Muscle of leg (tissue), 11 donors: ENCODE results near the gene RAD21L1. TPM values are rescaled to one million over a fixed set of nuclear protein-coding genes. Genes with fewer than 3 reads are reported as not detected.

Experiments
- DNase-seq: peaks from one replicate; pipeline ENCODE4 v3.0.0; 2013
- H3K27ac ChIP-seq: one replicate; pipeline ENCODE4 v1.5.1; 2013; ENCODE audit warnings: mild to moderate bottlenecking, low read length, control low read depth
- H3K27me3 ChIP-seq: one replicate; pipeline ENCODE4 v1.6.1; 2013; ENCODE audit warnings: low read length; ENCODE audit not compliant: control insufficient read depth, insufficient read depth
- H3K36me3 ChIP-seq: one replicate; pipeline ENCODE4 v1.6.1; 2013; ENCODE audit warnings: low read length; ENCODE audit not compliant: control insufficient read depth, insufficient read depth
- H3K4me1 ChIP-seq: one replicate; pipeline ENCODE4 v1.6.1; 2013; ENCODE audit warnings: low read length; ENCODE audit not compliant: control insufficient read depth, insufficient read depth
- H3K4me3 ChIP-seq: one replicate; pipeline ENCODE4 v1.5.1; 2013; ENCODE audit warnings: low read length, control low read depth
- H3K9me3 ChIP-seq: replicated peaks from 2 replicates; pipeline ENCODE4 v1.6.1; 2013; ENCODE audit warnings: low read depth, low read length; ENCODE audit not compliant: control insufficient read depth
- WGBS: methylation state at CpG from one replicate; pipeline ENCODE4 v1.1.5; 2013; ENCODE audit warnings: missing lambda C conversion rate; ENCODE audit not compliant: insufficient coverage; 5-methylcytosine and 5-hydroxymethylcytosine counted together
- polyA plus RNA-seq, 8 donors: library from polyadenylated mRNA; unstranded; fragments of 120-200 nt; gene quantifications; one replicate each; pipeline versions ENCODE4 v1.2.1 to v1.2.3, GENCODE V29; 2013; ENCODE audit warnings: inconsistent platforms in 1 of 8, low replicate concordance in 1 of 8; ENCODE audit not compliant: insufficient read length in 8 of 8, insufficient read depth in 1 of 8
- total RNA-seq: library from RNA; stranded (reverse); fragments of 120-200 nt; gene quantifications from one replicate; pipeline ENCODE4 v1.2.4, GENCODE V29; 2013

The RAD21L1 gene
- total and polyA plus RNA-seq, 9 donors, result not detected

DNA sequence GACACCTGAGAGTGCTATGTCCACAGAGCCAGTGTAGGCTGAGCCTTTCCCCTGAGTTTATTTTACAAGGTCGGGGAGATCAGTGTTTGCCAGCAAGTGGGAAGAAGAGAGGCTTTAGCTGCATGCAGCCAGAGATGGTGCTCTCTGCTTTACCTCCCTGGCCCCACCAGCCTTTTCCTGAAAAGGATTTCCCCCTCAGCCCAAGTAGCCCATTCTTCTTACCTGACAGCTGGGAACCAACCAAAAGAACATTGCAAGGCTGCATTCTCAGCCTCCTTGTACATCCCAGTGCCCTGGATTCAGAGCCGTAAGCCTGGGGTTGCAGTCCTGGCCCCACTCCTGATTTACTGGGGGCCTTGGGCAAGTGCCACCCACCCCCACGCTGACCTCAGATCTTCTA lies 57.1 kb downstream of the RAD21L1 start:
- no peaks in the 10 kb centered on the region for H3K9me3 ChIP-seq
- WGBS, result 63% methylated on average over 2 of the region's 3 CpGs

DNA sequence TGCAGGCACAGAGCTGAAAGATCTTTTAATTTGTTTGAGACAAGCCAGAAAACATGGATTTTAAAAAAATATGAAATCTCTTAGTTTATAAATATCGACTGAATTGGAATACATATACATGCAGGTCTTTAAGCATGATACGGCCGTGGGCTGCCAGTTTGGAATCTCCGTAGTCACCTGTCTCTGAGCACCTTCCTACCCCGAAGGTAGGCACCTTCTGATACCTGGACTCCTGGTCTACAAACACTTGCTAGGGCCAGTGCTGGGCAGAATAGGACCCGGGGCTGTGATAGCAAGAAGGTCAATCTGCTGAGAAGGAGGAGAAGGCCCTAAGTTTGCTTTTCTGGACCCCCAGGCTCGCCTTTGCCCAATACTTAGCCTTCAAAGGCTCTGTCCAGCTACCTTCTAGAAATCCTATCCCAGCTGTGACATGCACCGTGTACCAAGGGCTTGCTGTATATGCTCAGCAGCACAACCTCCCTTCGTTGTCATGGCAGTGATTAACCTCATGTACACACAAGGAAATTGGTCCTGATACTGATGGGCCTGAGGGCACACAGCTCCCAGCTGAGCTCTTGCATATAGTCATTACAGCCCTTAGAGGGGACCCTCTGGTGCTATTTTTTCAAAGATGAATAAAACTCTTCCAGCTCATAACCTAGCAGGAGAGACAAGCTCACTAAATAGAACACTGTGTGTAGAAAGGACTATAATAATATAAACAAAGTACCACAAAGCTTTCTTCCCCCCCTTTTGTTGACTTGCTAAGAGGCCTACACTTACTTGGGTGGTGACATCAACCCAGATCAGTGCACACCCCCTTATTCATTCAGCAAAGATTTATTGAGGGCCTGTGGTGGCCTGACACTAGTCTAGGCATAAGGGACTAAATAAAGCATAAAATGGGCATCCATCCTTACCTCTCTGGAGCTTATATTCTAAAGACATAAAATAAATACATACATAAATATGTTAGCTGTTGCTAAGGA lies 58.0 kb downstream of the RAD21L1 start:
- Histone ChIP-seq H3K4me3 (no peak overlapping the region), H3K9me3 (no peaks in the 10 kb centered on the region), H3K4me1 (peaks cover 3% of the 10 kb centered on the region), H3K27me3 (no peaks in the 10 kb centered on the region), H3K27ac (no peak overlapping the region), H3K36me3 (no peaks in the 10 kb centered on the region)
- 84% methylated on average over 6 of the region's 9 CpGs for WGBS
- DNase-seq, result no peak

More for the DNA sequence above, 57.1 kb downstream of the RAD21L1 start:
- Histone ChIP-seq H3K27me3 (no peaks in the 10 kb centered on the region), H3K4me3 (no peak overlapping the region), H3K4me1 (peaks cover 3% of the 10 kb centered on the region), H3K27ac (no peak overlapping the region), H3K36me3 (no peaks in the 10 kb centered on the region)
- DNase-seq, result no peak

DNA sequence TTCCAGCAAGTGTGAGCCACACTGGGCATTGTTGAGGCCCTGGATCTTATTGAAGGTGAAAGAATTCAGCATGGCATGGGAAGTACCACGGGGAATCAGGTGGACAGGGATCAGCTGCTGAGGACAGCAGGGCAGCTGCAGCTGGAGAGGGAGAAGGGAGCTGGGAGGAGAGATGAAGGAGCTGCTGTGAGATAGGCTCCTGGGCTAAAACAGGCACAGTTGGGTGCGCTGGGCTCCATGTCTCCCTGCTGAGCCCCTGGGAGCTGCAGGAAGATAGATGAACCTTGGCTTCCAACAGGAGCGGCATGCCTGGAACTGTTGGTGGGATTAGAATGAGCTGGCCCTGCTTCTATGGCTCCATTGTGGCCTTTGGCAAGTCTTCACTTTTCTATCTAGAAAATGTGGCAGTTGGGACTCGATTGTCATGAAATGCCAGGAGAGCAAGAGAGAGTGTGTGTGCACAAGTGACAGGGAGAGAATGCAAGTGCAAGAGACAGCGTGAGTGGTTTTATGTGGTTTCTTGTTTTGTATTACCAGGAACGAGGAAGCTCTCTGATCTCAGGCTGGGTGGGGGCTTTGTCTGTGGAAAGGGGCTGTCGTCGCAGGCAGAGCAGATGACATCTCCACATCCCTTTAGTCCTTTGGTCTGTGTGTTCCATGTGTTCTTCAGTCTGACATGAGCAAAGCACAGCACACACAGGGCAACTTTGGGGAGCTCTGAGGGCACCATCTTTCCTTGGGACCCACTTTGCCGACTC lies 60.6 kb downstream of the RAD21L1 start:
- WGBS, result 59% methylated on average over 9 of the region's 9 CpGs

DNA sequence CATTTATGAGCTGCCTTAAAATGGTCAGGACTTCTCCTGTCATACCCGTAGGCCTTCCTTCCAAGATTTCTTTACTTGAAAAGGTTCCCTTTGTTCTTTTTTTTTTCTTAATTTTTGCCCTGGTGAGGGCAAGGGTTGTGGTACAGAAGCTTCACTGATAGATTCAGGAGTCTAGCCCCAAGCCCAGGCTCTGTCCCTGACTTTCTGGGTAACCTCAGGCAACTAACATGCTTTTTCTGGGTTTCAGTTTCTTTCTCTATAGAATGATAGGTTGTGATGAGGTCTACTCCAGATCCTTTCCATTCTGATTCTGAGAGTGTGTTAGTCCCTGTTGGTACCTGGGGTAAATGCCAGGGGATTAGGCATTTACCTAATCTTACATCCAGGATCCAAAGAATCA lies 61.5 kb downstream of the RAD21L1 start:
- WGBS, result no CpG with 5 or more reads among the region's 1 CpG
- H3K27ac ChIP-seq, result no peak overlapping the region
- H3K4me3 ChIP-seq, result no peak overlapping the region

More for the DNA sequence above, 60.6 kb downstream of the RAD21L1 start:
- Histone ChIP-seq H3K9me3 (no peaks in the 10 kb centered on the region), H3K4me3 (no peak overlapping the region), H3K4me1 (peaks cover 9% of the 10 kb centered on the region), H3K27me3 (no peaks in the 10 kb centered on the region), H3K27ac (no peak overlapping the region), H3K36me3 (no peaks in the 10 kb centered on the region)
- DNase-seq, result no peak

DNA sequence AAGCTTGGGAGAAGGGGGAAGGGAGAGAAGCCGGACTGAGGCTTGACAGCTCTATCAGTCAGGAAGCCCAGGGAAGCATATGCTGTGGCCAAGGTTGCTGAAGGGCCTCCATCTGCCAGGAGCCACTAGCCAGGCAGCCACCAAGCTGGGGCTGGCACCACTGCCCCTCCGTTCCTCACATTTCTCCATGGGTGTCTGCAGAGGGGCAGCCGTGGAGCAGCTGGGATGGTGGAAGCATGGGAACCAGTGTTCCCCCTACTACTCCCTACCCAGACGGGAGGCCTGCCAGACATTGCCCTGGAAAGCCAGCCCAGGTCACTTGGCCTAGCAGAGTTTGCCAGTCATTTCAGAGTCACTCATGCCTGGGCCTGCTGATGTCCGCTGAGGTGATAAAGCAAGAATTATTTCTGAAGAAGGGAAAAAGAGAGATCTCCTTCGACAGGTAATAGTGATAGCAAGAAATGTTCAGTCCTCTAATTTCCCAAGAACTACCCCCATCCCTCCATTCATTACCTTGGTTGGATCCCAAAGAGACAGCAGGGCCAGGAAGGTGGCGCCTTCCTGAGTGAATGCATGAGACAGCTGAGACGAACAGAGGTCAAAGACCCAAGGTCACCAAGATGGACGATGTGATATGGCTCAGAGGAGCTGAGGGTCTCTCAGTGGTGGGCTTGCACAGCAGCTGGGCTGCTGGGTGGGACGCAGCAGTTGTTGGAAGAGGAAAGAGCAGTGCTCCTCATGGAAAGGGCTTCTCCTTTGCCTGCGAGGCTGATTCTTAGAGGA lies 62.1 kb downstream of the RAD21L1 start:
- 74% methylated on average over 7 of the region's 11 CpGs for WGBS

More for the DNA sequence above, 61.5 kb downstream of the RAD21L1 start:
- no peaks in the 10 kb centered on the region for H3K9me3 ChIP-seq
- H3K36me3 ChIP-seq, result no peaks in the 10 kb centered on the region
- no peaks in the 10 kb centered on the region for H3K27me3 ChIP-seq
- DNase-seq, result no peak
- H3K4me1 ChIP-seq, result peaks cover 10% of the 10 kb centered on the region

DNA sequence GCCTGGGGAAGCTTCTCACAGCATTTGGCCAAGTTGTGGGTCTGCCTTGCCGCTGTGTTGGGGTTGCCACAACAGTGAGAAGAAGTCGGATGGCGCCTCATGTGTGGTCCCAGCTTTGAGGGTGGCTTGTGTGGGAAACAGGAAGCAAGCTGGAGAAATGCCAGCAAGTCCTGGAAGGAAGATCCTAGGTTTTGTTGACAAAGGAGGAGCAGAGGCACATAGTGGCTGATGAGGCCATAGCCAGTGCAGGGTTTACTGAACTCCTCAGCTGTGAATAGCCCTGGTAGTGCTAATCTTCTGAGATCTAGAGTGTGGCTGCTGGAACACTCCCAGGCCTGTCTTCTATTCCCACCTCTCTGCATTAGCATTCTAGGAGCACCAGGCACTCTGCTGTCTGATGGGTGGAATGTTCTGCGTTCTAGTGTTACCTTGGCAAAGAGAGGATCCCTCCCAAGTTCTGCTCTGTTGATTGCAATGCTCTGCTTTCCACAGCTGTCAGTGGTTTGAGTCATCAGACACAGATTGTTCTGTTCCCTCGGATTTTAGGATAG lies 65.4 kb downstream of the RAD21L1 start:
- no peaks in the 10 kb centered on the region for H3K9me3 ChIP-seq
- H3K4me3 ChIP-seq, result no peak overlapping the region
- WGBS, result 53% methylated on average over 3 of the region's 5 CpGs
- peak; percentile 30 for DNase-seq
- no peaks in the 10 kb centered on the region for H3K27me3 ChIP-seq
- H3K4me1 ChIP-seq, result peaks cover 8% of the 10 kb centered on the region
- no peak overlapping the region for H3K27ac ChIP-seq
- no peaks in the 10 kb centered on the region for H3K36me3 ChIP-seq

More for the DNA sequence above, 62.1 kb downstream of the RAD21L1 start:
- Histone ChIP-seq H3K27me3 (no peaks in the 10 kb centered on the region), H3K4me3 (no peak overlapping the region), H3K36me3 (no peaks in the 10 kb centered on the region), H3K9me3 (no peaks in the 10 kb centered on the region), H3K4me1 (peaks cover 10% of the 10 kb centered on the region), H3K27ac (no peak overlapping the region)
- no peak for DNase-seq

DNA sequence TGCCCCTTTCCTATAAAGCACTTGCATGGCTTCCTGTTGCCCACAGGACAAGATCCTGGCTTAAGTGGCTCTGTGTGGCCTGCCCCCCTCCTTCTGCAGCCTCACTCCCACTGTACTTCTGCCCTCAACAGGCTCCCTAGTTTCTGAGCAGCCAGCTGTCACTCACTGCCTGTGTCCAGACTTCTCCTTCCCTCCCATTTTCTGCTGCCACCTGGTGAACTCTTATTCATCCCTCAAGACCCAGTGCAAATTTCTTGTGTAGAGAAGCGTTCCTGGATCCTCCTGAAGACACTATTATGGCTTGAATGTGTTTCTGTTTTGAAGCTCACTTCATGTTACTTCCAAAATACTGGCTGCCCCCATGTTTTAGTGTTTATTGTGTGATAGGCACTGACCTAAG lies 66.8 kb downstream of the RAD21L1 start:
- peaks cover 8% of the 10 kb centered on the region for H3K4me1 ChIP-seq
- WGBS, result no CpG with 5 or more reads among the region's 1 CpG
- H3K27me3 ChIP-seq, result no peaks in the 10 kb centered on the region

DNA sequence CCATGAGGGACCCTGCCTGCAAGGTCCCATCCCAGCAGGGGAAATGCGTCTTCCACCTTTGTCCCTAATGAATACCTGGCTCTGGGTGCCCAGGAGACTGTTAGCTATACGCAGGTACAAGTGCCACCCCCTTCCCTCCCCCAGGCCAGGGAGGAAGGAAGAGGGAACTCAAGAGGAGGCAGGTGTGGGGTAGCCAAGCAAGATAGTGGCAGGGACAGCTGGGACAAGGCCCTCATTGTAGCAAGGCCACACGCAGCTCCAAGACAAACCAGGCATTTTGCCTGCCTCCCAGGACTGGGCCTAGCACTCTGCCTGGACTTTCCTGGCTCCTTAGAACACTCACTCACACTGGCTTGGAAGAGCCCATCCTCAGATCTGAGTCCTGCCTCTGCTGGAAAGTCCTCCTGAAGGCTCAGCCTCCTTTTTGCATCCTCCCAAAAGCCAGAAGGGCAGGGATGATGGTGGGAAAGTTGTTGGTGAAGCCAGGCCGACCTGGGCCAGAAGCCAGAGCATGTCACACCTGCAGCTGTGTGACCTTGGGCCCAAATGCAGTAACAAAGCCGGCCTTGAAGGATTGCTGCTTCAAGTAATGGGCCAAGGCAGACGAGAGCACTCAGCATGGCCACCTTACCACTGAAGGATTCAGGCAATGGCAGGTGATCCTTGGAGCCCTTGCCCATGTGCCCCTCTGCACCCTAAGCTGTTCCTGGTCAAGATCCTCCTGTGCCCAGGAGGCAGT lies 68.0 kb downstream of the RAD21L1 start:
- H3K27me3 ChIP-seq, result no peaks in the 10 kb centered on the region
- no peak for DNase-seq
- no peak overlapping the region for H3K27ac ChIP-seq
- 61% methylated on average over 4 of the region's 6 CpGs for WGBS
- H3K36me3 ChIP-seq, result no peaks in the 10 kb centered on the region
- H3K4me1 ChIP-seq, result peaks cover 8% of the 10 kb centered on the region
- H3K9me3 ChIP-seq, result no peaks in the 10 kb centered on the region
- H3K4me3 ChIP-seq, result no peak overlapping the region

More for the DNA sequence above, 66.8 kb downstream of the RAD21L1 start:
- DNase-seq, result no peak
- Histone ChIP-seq H3K4me3 (no peak overlapping the region), H3K36me3 (no peaks in the 10 kb centered on the region), H3K9me3 (no peaks in the 10 kb centered on the region), H3K27ac (no peak overlapping the region)

DNA sequence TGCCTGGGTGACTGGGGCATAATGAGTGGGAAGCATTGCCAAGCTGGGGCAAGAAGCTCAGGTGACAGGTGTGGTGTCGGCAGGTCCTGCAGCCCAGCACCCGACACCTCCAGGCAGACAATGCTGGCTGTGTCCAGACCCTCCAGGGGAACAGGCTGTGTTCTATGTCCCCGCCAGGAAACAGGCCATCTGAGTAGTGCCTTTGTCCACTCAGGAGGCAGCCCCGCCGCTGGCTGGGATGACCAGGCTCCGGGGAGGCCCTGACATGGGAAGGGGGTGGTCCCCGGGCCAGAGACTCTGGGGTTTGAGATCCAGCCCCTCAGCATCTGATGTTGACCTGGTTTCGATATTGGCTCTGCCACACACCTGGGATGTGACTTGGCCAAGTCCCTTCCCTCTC lies 68.7 kb downstream of the RAD21L1 start:
- DNase-seq, result no peak
- Histone ChIP-seq H3K27me3 (no peaks in the 10 kb centered on the region), H3K4me3 (no peak overlapping the region), H3K27ac (no peak overlapping the region), H3K36me3 (no peaks in the 10 kb centered on the region), H3K9me3 (no peaks in the 10 kb centered on the region), H3K4me1 (peaks cover 8% of the 10 kb centered on the region)
- 78% methylated on average over 7 of the region's 8 CpGs for WGBS
